DOHH2 (cell line): Measurements from ENCODE around the gene GCN1.

Experiments used
- CTCF ChIP-seq: fragments of 200-600 bp; sonication (generic); IDR thresholded peaks from one replicate; pipeline ENCODE4 v1.5.1; 2014; ENCODE audit warnings: antibody characterized with exemption, mild to moderate bottlenecking, low read depth, low read length; ENCODE audit not compliant: poor library complexity, severe bottlenecking
- EZH2phosphoT487 ChIP-seq: fragments of 200-600 bp; sonication (generic); IDR thresholded peaks from 2 replicates; pipeline ENCODE4 v1.6.1; 2017; ENCODE audit warnings: borderline replicate concordance, mild to moderate bottlenecking, antibody characterized with exemption, low read length, moderate library complexity, mixed read lengths

GRCh38 chr12:120237360-120238171 is 43.1 kb upstream of the GCN1 start:
- TF ChIP-seq CTCF (no peak), EZH2phosphoT487 (no peak)
